WI38 (cell line): ENCODE measurements around the gene TAAR8.

Experiments used
- H3K4me3 ChIP-seq: 2 replicates; pipeline ENCODE4 v1.5.1; 2011; ENCODE audit warnings: low read depth, mild to moderate bottlenecking, control low read depth, low read length
- TF ChIP-seq, protein P1 (sequence below): IDR thresholded peaks from 2 replicates; pipeline ENCODE4 v1.5.1; 2012; ENCODE audit warnings: low read depth, mild to moderate bottlenecking, control low read depth, low read length

TAAR8 gene

DNA sequence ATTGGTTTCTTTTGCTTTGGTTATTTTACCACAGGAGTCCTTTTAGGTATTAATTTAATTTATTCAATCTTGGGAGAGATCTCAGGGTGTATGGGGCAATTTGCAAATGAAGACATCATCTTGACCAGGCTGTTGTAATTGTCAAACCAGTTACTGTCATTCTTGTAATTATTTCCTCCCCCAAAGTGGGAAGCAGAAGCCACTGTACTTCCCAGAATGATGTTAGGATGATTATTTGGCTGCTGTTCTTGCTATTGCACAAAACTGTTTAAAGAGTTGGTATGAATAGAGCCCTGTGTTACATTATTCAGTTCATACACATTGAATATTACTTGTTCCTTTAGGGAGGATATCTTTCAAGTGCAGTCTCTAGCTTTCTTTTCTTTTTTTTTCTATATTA is 19.3 kb downstream of the TAAR8 start:
- TF ChIP-seq, protein P1, sequence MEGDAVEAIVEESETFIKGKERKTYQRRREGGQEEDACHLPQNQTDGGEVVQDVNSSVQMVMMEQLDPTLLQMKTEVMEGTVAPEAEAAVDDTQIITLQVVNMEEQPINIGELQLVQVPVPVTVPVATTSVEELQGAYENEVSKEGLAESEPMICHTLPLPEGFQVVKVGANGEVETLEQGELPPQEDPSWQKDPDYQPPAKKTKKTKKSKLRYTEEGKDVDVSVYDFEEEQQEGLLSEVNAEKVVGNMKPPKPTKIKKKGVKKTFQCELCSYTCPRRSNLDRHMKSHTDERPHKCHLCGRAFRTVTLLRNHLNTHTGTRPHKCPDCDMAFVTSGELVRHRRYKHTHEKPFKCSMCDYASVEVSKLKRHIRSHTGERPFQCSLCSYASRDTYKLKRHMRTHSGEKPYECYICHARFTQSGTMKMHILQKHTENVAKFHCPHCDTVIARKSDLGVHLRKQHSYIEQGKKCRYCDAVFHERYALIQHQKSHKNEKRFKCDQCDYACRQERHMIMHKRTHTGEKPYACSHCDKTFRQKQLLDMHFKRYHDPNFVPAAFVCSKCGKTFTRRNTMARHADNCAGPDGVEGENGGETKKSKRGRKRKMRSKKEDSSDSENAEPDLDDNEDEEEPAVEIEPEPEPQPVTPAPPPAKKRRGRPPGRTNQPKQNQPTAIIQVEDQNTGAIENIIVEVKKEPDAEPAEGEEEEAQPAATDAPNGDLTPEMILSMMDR, result no peak
- no peak overlapping the region for H3K4me3 ChIP-seq

DNA sequence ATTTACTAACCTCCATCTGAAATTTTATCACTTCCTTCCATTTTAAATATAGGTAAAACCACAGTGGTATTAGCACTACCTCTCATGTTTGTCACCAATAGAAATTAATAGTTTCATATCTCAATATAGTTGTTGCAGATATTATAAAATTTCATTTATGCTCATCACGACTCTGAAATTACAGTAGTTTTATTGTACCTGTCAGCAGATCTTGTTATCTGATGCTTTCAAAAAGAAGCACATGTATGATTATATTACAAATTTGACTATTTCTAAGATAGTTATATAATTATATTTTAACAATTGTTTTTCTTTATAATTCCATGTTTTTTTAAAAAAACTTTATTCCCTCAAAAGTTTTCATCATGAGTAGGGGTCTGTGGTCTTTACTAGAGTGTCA is 32.2 kb downstream of the TAAR8 start:
- no peak overlapping the region for H3K4me3 ChIP-seq
- TF ChIP-seq, protein P1, result no peak

DNA sequence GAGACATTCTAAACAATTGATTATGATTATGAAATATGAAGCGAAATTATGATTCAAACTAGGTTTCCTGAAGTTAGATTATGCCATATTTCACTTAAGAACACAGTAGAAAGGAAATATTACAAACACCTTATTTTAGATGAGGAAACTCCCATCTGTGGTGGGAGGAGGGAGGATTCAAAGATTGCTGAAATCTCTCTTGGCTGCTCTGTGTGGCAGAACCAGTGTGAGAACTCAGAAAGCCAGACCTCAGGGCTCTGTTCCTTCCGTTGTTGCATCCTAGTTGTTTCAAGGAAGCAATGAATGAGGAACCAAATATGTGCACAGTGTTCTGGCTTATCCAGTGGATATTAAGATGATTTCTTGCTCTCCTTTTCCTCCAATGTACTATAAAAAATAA is 35.0 kb downstream of the TAAR8 start:
- H3K4me3 ChIP-seq, result no peak overlapping the region
- TF ChIP-seq, protein P1, result no peak

DNA sequence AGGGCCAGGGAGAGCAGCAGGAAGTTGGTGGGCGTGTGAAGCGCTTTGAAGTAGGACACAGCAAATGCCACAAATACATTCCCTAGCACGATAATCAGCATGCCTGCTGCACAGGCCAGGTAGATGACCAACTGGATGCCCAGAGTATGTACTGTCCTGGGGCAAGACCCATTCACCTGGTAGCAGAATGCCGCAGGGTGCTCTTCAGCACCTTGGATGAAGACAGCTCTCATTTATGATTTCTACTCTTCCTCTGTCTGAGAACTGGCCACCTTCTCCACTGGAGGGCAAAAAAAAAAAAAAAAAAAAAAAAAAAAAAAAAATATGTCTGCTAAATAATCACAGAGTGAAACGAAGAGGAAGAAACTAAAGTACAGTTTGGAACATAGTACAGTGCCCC is 37.0 kb downstream of the TAAR8 start, which contains the start of gene TAAR5:
Gene TAAR5 (minus strand): TSS at position 288 of the 400 bp plus-strand sequence. CDS start 55 bp downstream, at position 233.
- TF ChIP-seq, protein P1, result no peak

GRCh38 chr6:132590362-132590761 is 37.9 kb downstream of the TAAR8 start:
- TF ChIP-seq, protein P1, result no peak
- no peak overlapping the region for H3K4me3 ChIP-seq

More for the DNA sequence above, 37.0 kb downstream of the TAAR8 start, which contains the start of gene TAAR5:
- no peak within 1 kb of the TSS for H3K4me3 ChIP-seq

DNA sequence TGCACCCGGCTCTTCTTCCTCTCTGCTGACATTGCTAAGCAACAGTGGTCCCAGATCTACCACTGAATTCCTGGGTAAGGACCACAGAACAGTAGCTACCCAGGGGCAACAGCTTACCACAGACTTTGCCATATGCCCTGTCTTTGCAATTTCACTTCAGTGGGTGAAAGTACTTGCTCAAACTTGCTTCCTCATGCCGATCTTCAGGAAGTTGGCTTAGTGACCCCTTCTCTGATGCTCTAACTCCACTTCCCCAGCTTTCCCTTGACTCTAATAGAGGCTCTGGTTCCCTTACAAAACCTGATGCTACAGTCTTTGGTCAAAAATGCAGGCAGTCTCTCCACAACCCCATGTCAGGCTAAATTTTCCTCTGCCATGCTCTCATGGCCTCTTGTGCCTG is 40.4 kb downstream of the TAAR8 start:
- H3K4me3 ChIP-seq, result no peak overlapping the region
- TF ChIP-seq, protein P1, result no peak

- H3K4me3 ChIP-seq, result no peak overlapping the region
- TF ChIP-seq, protein P1, result no peak
These were observed 43.7 kb downstream of the TAAR8 start for GRCh38 chr6:132596201-132596600.
